GM18507 (cell line): Measurements from ENCODE around the gene RNF186.

Experiments used
- DNase-seq: peaks from one replicate; pipeline ENCODE4 v3.0.0; 2011; ENCODE audit warnings: low read depth; ENCODE audit not compliant: insufficient read length; ENCODE audit errors: extremely low spot score
- FAIRE-seq: peaks from 2 replicates; lab custom pipeline; 2011; peaks lifted over from hg19 to GRCh38; lab: Jason Lieb, UNC

Gene RNF186

DNA sequence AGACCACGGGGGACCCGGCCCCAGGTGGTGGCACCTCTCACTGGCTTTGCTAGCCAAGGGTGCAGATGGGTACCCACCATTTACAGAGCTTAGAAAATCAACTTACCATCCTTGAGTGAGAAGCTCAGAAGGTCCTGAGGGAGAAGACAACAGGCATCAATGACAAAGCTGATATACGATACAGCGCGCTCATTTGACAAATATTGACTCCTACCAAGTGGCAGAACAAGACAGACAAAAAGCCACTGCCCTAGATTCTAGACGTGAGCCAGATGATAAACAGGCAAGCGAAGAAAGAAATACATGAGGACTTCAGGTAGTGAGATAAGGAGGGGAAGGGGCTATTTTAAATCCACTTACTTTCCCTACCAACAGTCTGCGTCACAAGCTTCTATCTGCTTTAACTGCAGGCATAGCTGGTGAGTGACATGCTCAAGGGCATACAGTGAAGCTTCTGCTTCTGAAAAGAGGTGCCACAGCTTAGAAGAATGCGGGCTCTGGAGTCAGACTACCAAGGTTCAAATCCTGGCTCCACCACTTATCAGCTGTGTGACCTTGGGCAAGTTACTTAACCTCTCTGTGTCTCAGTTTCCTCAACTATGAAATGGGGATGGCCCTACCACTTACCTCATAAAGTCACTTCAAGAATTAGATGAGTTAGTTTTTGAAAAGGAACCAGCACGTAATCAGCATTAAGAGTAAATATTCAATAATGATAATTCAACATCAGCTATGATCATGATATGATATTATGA is 44.5 kb downstream of the RNF186 start:
- FAIRE-seq (no peak), DNase-seq (no peak)

DNA sequence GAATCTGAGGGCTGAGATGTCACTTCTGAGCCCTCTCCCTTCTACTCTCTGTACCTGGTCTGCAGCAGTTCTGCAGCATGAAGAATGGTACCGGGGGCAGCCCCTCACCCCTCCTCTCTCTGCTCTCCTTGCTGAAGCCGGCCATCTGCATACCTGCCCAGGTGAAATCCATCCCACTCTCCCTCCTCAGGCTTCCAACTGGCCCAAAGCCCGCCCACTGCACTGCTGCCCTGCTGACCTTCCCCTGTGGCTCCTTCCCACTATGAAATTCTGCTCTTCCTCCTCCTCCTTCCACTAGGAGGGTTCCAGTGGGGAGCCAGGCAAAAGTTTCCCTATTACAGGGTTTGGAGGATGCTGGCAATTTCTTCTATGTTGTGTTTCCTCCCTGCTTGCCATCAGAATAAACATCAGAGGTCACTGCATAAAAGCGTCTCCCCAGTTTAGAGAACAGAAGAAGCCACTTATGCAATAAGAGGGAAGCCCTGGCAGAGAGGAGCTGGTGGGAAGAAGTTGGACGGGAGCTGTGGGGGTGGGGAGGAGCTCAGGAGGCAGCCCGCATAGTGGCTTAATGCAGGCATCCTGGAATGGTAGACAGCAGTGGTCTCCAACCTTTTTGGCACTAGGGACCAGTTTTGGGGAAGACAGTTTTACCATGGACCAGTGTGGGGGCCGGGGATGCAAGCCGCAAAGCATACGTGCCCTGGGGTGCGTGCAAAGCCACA is 45.7 kb downstream of the RNF186 start:
- DNase-seq = no peak
- FAIRE-seq = no peak

DNA sequence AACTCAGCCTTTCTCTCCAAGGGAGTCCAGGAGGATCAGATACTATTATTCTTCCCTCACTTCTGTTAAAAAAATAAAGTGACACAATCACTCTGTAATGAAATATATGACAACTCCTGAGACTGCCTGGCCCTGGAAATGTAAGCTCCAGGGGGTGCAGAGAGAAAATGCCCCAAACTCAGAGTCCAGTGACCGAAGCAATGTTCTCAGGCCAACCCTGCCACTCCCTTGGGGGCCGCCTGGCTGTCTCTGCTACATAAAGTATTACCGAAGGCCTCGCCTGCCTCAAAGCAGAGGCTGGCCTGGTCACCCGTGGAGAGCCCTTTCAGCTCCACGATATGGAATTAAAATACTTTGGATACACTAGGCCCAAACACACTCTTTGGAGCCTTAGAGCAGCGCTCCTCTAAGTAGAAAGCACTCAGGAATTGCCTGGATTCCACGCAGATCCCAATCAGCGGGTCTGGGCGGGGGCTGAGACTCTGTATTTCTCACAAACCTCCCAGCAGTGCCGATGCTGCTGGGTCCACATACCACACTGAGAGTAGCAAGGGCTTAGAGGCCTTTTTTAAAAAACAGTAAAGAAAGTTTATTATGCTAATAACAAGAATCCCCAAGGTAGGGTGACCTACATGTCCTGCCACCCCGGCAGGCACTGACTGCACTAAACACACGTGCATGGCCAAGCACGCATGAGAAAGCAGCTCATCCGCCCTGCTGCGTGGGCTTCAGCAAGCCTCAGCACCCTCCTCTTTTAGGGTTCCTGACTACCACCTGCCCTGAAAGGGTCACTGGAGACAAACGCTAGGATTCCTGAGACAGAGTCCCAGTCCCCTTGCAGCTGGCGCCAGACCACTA is 46.5 kb downstream of the RNF186 start:
- DNase-seq (no peak), FAIRE-seq (no peak)

DNA sequence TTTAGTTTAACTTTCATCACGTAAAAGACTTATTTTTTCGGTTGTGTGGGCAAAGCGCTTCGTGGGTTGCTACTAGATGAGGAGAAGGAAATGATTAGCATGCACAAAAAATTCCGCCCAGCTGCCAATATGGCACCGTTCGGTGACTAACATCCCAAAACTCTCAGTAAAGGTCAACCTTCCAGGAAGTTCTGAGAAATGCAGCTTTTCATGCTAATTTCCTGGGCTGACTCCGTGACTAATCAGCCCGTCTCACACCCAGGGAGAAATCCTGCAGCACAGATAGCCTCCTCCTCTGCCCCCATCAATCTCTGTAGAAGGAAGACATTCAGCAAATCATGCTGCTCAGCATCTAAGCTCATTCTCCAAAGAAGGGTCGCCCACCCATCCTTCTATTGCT is 49.5 kb downstream of the RNF186 start:
- FAIRE-seq (no peak), DNase-seq (no peak)

DNA sequence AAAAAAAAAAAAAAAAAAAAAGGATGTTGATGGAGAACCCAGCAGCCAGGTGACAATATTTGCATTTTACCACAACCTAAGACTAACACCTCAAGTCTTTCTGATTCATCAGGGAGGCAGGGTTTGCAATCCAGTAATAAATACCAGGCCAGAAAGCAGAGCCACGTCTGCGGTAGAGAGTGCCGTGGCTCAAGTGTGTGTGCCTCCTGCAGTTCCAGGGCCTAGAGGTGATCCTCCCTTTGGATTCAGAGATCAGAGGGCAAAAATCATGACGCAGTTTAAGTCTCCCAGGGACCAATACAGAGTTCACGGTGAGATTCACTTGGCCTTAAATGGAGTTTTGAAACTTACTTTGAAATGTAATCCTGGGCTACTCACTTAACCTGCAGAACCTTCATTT is 50.2 kb downstream of the RNF186 start:
- DNase-seq = no peak

More for the DNA sequence above, 50.2 kb downstream of the RNF186 start:
- FAIRE-seq = no peak
